Colonic mucosa (tissue), 4 donors: ENCODE measurements around the gene GRIK2. TPM values are rescaled to one million over a fixed set of nuclear protein-coding genes. Genes with fewer than 3 reads are reported as not detected.
"Not testable (repeated sequence)": the region's sequence is repeated elsewhere in the genome, so short reads cannot be mapped to it uniquely, and the experiment has no call there.

ENCODE experiments used
- DNase-seq: peaks from one replicate; pipeline ENCODE4 v3.0.0-alpha.2; 2020
- H3K27ac ChIP-seq: fragments of 200-600 bp; one replicate; pipeline ENCODE4 v1.8.0; 2021
- H3K27me3 ChIP-seq: fragments of 200-600 bp; one replicate; pipeline ENCODE4 v1.8.0; 2021
- H3K36me3 ChIP-seq: fragments of 200-600 bp; one replicate; pipeline ENCODE4 v1.8.0; 2021
- H3K4me1 ChIP-seq: fragments of 200-600 bp; one replicate; pipeline ENCODE4 v1.8.0; 2021; ENCODE audit warnings: mild to moderate bottlenecking
- H3K4me3 ChIP-seq: fragments of 200-600 bp; one replicate; pipeline ENCODE4 v1.8.0; 2021
- H3K9ac ChIP-seq, 2 donors: one replicate each; pipeline ENCODE4 v1.7.0; 2013; ENCODE audit warnings: control low read depth in 2 of 2, low read depth in 2 of 2, low read length in 2 of 2
- H3K9me3 ChIP-seq: fragments of 200-600 bp; one replicate; pipeline ENCODE4 v1.8.0; 2021
- intact Hi-C: fragments of 100-400 bp; cut with DNase I; formaldehyde crosslinking; loops from one replicate; pipeline ENCODE4 v1.14.1; 2022
- total RNA-seq, 2 donors: library from RNA; stranded (reverse); fragmentation: NEBNext Ultra II Directional in 1 of 2; extraction: Animal tissue kit (Norgen Biotek cat#: 25700) in 1 of 2; gene quantifications; one replicate each; pipeline ENCODE4 v1.2.1, GENCODE V29; 2021
- TF ChIP-seq, protein P1 (sequence below): fragments of 200-600 bp; IDR thresholded peaks from one replicate; pipeline ENCODE4 v1.8.0; 2022; ENCODE audit warnings: antibody characterized with exemption, mild to moderate bottlenecking
- donor health status: healthy.
- donor health status: DM: no; HTN: no; CAD: no.
- donor health status: DM: no; HTN: no; CAD: no.

The GRIK2 gene
- total RNA-seq, 2 donors from 2014 or later = 0.50 to 0.72 TPM

DNA sequence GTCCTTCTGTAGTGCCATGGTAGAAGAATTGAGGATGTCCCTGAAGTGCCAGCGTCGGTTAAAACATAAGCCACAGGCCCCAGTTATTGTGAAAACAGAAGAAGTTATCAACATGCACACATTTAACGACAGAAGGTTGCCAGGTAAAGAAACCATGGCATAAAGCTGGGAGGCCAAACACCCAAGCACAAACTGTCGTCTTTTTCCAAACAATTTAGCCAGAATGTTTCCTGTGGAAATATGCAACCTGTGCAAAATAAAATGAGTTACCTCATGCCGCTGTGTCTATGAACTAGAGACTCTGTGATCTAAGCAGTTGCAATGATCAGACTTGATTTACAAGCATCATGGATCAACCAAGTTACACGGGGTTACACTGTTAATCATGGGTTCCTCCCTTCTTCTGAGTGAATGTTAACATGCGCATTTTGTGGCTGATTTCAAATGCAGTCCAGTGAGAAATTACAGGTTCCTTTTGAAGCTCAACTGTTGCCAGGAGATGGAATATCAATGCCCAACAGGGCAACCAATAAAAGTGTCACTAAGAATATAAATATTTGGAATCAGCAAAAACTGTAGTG lies 674.9 kb downstream of the GRIK2 start:
- intact Hi-C loops = no loop called here
- no peaks in the 10 kb centered on the region for H3K27me3 ChIP-seq
- no peak overlapping the region for H3K9ac ChIP-seq
- no peak for DNase-seq
- no peaks in the 10 kb centered on the region for H3K9me3 ChIP-seq
- no peaks in the 10 kb centered on the region for H3K4me1 ChIP-seq
- TF ChIP-seq, protein P1, sequence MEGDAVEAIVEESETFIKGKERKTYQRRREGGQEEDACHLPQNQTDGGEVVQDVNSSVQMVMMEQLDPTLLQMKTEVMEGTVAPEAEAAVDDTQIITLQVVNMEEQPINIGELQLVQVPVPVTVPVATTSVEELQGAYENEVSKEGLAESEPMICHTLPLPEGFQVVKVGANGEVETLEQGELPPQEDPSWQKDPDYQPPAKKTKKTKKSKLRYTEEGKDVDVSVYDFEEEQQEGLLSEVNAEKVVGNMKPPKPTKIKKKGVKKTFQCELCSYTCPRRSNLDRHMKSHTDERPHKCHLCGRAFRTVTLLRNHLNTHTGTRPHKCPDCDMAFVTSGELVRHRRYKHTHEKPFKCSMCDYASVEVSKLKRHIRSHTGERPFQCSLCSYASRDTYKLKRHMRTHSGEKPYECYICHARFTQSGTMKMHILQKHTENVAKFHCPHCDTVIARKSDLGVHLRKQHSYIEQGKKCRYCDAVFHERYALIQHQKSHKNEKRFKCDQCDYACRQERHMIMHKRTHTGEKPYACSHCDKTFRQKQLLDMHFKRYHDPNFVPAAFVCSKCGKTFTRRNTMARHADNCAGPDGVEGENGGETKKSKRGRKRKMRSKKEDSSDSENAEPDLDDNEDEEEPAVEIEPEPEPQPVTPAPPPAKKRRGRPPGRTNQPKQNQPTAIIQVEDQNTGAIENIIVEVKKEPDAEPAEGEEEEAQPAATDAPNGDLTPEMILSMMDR = no peak
- H3K27ac ChIP-seq = no peak overlapping the region
- no peaks in the 10 kb centered on the region for H3K36me3 ChIP-seq
- H3K4me3 ChIP-seq = no peak overlapping the region

DNA sequence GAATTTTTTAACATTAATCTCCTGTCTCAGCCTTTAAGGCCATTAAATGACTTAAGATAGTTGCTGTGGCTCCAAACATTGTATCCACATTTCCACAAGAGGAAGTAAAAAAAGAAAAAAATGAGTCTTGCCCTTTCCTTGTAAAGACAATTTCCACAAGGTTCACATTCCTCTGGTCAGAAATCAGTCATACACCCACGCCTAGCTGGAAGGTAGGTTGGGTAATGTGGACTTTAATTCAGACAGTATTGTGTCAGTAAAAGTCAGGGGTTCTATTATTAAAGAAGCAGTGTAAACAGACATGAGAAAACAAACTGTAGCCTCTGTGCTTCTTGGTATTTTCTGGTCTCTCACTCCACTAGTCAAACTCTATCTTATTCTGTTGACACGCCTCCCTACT lies 682.0 kb downstream of the GRIK2 start:
- no peaks in the 10 kb centered on the region for H3K9me3 ChIP-seq
- no peaks in the 10 kb centered on the region for H3K36me3 ChIP-seq
- no peaks in the 10 kb centered on the region for H3K4me1 ChIP-seq
- no peak overlapping the region for H3K9ac ChIP-seq
- no peaks in the 10 kb centered on the region for H3K27me3 ChIP-seq
- no peak for DNase-seq
- no peak overlapping the region for H3K27ac ChIP-seq
- TF ChIP-seq, protein P1 = no peak
- H3K4me3 ChIP-seq = no peak overlapping the region
- intact Hi-C loops = no loop called here

DNA sequence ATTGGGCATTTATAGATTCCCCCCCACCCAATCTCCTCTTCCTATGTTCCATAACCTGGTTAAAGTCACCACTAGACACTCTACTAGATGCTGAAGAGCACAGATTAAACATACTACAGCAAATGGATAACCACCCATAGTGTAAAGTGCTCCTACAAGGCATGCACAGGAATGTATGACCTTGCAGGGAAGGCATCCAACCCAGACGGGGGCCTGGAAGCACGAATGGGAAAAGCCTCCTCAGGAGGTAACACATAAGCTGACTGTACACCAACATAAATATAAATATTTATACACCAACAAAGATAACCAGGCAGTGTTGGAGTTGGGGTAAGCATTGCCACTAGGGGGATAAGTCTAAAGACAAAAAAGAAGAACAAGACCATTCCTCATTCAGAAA lies 691.7 kb downstream of the GRIK2 start:
- Histone ChIP-seq H3K27me3 (no peaks in the 10 kb centered on the region), H3K4me1 (no peaks in the 10 kb centered on the region), H3K4me3 (no peak overlapping the region), H3K27ac (no peak overlapping the region), H3K9ac (no peak overlapping the region), H3K9me3 (no peaks in the 10 kb centered on the region), H3K36me3 (no peaks in the 10 kb centered on the region)
- TF ChIP-seq, protein P1 = no peak
- intact Hi-C loops = no loop called here
- DNase-seq = no peak

DNA sequence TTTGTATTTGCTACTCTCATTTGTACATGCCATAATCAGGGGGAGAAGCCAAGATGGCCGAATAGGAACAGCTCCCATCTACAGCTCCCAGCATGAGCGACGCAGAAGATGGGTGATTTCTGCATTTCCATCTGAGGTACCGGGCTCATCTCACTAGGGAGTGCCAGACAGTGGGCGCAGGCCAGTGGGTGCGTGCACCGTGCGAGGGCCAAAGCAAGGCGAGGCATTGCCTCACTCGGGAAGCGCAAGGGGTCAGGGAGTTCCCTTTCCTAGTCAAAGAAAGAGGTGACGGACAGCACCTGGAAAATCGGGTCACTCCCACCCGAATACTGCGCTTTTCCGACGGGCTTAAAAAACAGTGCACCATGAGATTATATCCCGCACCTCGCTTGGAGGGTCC lies 694.7 kb downstream of the GRIK2 start:
- H3K9ac ChIP-seq, intact Hi-C loops, H3K4me1 ChIP-seq, H3K27me3 ChIP-seq, H3K9me3 ChIP-seq, H3K4me3 ChIP-seq, H3K36me3 ChIP-seq, H3K27ac ChIP-seq, DNase-seq: not testable (repeated sequence)

DNA sequence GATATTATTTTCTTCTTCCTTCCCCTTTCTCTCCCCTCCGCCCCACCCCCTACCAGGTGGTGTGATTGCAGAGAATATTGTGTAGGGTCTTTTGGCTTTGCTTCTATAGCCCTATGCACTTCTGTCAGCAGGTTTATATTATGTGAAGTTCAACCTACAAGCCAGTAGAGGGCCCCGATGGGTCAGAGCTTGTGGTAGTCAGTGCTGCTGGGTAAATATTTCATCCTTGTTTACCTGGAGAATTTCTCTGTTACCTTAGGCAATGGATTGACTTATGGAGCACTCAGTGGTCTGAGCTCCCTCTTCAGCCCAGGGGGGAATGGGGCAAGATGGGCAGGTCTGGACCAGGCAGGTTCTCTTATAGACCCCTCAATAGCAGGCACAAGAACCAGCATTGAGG lies 720.9 kb downstream of the GRIK2 start:
- DNase-seq = no peak
- intact Hi-C loops = no loop called here
- Histone ChIP-seq H3K27me3 (no peaks in the 10 kb centered on the region), H3K9ac (no peak overlapping the region), H3K27ac (no peak overlapping the region), H3K36me3 (no peaks in the 10 kb centered on the region), H3K4me1 (no peaks in the 10 kb centered on the region), H3K4me3 (no peak overlapping the region), H3K9me3 (no peaks in the 10 kb centered on the region)
- TF ChIP-seq, protein P1 = no peak

DNA sequence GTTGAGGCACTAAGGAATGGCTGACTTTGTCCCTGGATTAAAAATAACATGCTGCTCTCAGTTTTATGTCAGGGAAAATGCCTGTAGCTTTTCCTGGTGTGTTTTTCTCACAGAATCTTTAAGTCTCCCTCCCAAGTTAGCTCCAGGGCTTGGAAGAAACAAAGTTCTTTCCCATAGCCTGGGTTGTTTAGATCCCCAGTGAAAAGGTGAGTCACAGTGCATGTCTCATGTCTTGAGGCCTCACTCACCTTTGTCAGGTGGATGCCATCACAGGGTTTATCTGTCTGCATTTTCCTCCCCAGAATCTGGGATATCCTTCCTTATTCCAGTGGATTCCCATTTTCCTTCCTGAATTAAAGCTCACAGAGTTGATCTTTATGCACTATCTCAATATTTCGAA lies 722.4 kb downstream of the GRIK2 start:
- Histone ChIP-seq H3K4me1 (no peaks in the 10 kb centered on the region), H3K4me3 (no peak overlapping the region), H3K27me3 (no peaks in the 10 kb centered on the region), H3K9me3 (no peaks in the 10 kb centered on the region), H3K9ac (no peak overlapping the region), H3K27ac (no peak overlapping the region), H3K36me3 (no peaks in the 10 kb centered on the region)
- intact Hi-C loops = no loop called here
- TF ChIP-seq, protein P1 = no peak
- no peak for DNase-seq
